ENCODE results near the gene MICU1.

DNA sequence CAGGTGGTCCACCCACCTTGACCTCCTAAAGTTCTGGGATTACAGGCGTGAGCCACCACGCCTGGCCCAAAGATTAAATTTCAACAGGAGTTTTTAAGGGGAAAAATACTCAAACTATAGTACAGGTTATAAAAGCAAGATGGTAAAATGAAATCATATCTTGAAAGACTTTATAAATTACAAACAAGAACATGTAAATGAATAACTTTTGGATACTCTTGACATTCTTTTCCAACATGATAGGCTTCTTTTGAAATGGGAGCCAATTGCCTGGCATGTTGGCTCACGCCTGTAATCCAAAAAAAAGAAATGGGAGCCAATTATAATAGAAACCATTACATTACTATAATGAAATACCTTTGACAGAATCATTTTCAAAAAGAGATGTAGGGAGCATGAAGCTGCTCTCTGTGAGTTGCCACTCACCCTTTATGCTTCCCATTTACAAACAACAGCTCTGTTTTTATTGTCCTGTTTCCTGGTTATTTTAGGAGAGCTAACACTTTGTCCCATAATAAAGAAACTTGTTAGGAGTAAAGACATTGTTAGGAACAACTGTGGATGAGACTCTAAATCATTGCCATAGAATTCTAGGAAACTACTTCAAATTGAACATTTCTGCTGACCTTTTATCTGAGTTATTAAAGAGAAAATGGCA lies 41.5 kb upstream of the MICU1 start:
- TF ChIP-seq CAMTA2 (CRISPR knock-in tag; IDR thresholded peaks at IDR 0.05; ENCODE audit: borderline replicate concordance) (no peak), ZNF207 (IDR thresholded peaks at IDR 0.05; ENCODE audit: borderline replicate concordance) (no peak), NR3C1 (CRISPR knock-in tag; IDR thresholded peaks at IDR 0.05) (no peak), EP300 (IDR thresholded peaks at IDR 0.05; ENCODE audit: low read depth in 2 of 2, low read length in 2 of 2) (no peak), EP300 (CRISPR knock-in tag; IDR thresholded peaks at IDR 0.05; ENCODE audit: borderline replicate concordance) (no peak), ZNF383 (CRISPR knock-in tag; IDR thresholded peaks at IDR 0.05; ENCODE audit: borderline replicate concordance) (no peak), ZEB1 (IDR thresholded peaks at IDR 0.05; ENCODE audit: insufficient replicate concordance, low read depth) (no peak)
- TF ChIP-seq, protein P1, sequence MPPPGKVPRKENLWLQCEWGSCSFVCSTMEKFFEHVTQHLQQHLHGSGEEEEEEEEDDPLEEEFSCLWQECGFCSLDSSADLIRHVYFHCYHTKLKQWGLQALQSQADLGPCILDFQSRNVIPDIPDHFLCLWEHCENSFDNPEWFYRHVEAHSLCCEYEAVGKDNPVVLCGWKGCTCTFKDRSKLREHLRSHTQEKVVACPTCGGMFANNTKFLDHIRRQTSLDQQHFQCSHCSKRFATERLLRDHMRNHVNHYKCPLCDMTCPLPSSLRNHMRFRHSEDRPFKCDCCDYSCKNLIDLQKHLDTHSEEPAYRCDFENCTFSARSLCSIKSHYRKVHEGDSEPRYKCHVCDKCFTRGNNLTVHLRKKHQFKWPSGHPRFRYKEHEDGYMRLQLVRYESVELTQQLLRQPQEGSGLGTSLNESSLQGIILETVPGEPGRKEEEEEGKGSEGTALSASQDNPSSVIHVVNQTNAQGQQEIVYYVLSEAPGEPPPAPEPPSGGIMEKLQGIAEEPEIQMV (CRISPR knock-in tag; IDR thresholded peaks at IDR 0.05; ENCODE audit: low read depth): no peak
- TF ChIP-seq, protein P2, sequence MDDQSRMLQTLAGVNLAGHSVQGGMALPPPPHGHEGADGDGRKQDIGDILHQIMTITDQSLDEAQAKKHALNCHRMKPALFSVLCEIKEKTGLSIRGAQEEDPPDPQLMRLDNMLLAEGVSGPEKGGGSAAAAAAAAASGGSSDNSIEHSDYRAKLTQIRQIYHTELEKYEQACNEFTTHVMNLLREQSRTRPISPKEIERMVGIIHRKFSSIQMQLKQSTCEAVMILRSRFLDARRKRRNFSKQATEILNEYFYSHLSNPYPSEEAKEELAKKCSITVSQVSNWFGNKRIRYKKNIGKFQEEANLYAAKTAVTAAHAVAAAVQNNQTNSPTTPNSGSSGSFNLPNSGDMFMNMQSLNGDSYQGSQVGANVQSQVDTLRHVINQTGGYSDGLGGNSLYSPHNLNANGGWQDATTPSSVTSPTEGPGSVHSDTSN (CRISPR knock-in tag; IDR thresholded peaks at IDR 0.05; ENCODE audit: borderline replicate concordance): no peak

Measured in HepG2 (cell line).